Lower leg skin (tissue), 4 donors: Measurements from ENCODE around the gene TSSK6. TPM values are rescaled to one million over a fixed set of nuclear protein-coding genes. Genes with fewer than 3 reads are reported as not detected.

Experiments
- DNase-seq, 2 donors: peaks; one replicate each; pipeline ENCODE4 v3.0.0-alpha.2; 2019; ENCODE audit warnings: low spot score in 2 of 2
- H3K4me3 ChIP-seq: fragments of 200-600 bp; sonication (generic); 2 replicates; pipeline ENCODE4 v1.5.1; 2017; ENCODE audit warnings: mild to moderate bottlenecking, low read depth; ENCODE audit not compliant: poor library complexity, severe bottlenecking
- POLR2A ChIP-seq, 2 donors: fragments of 450-650 bp; IDR thresholded peaks; one replicate each; pipeline ENCODE4 v1.6.1; 2016 to 2017; ENCODE audit warnings: antibody characterized with exemption in 2 of 2, mild to moderate bottlenecking in 1 of 2, moderate library complexity in 1 of 2
- WGBS, 2 donors: methylation state at CpG; one replicate each; pipeline ENCODE4 v1.1.5; 2018; 5-methylcytosine and 5-hydroxymethylcytosine counted together
- intact Hi-C: fragments of 100-400 bp; cut with DNase I; formaldehyde crosslinking; loops from one replicate; pipeline ENCODE4 v1.15.0; 2023; ENCODE audit warnings: low total_unique reads
- total RNA-seq, 4 donors: library from RNA; depleted of rRNA; stranded (reverse); fragments of >200 nt; gene quantifications; one replicate each; pipeline ENCODE4 v1.1.0, GENCODE V29; 2016
- TF ChIP-seq, protein P1 (sequence below), 3 donors: fragments of 450-650 bp; IDR thresholded peaks; one replicate each; pipeline ENCODE4 v1.5.1; 2016; ENCODE audit warnings: antibody characterized with exemption in 3 of 3, mild to moderate bottlenecking in 3 of 3, moderate library complexity in 2 of 3

The TSSK6 gene
- total RNA-seq, 4 donors from 2014 or later, result 4.0 to 8.9 (median 6.7) TPM

DNA sequence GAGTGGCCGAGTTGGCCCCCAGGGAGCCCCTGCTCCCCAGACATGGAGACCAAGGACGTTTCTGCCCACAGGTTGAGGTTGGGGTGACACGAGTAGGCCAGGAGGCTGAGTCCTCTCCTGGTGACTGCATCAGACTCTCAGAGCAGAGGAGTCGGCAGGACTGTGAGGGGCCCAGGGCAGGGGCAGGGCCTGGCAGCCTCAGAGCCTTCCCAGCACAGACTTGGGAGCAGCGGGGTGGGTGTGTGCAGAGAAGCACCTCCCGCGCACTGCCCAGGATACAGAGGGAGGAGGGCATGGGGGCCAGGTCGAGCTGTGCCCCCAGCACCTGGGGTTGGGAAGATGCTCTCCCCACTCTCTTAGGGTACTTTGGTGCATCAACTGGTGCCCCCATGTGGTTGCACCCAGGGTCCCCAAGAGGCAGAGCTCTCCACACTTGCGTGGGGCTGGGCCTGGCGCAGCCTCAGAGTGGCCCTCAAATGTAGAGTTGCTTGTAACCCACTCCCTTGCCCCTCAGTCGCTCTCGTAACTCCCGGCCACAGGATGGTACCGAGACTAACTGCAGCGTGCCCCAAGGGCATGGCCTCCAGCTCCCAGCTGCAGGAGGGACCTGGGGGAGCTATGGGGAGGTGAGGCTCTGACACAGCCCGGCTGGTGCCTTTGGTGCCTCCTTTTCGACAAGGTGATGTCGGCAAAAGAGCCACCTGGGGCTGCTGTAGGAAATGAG, 15.9 kb downstream of the TSSK6 start:
- intact Hi-C loops, result no loop called here
- no peak for DNase-seq
- 83 to 91% methylated on average over 17 to 18 of the region's 18 CpGs for WGBS, 2 donors
- H3K4me3 ChIP-seq, result no peak overlapping the region
- TF ChIP-seq, protein P1, sequence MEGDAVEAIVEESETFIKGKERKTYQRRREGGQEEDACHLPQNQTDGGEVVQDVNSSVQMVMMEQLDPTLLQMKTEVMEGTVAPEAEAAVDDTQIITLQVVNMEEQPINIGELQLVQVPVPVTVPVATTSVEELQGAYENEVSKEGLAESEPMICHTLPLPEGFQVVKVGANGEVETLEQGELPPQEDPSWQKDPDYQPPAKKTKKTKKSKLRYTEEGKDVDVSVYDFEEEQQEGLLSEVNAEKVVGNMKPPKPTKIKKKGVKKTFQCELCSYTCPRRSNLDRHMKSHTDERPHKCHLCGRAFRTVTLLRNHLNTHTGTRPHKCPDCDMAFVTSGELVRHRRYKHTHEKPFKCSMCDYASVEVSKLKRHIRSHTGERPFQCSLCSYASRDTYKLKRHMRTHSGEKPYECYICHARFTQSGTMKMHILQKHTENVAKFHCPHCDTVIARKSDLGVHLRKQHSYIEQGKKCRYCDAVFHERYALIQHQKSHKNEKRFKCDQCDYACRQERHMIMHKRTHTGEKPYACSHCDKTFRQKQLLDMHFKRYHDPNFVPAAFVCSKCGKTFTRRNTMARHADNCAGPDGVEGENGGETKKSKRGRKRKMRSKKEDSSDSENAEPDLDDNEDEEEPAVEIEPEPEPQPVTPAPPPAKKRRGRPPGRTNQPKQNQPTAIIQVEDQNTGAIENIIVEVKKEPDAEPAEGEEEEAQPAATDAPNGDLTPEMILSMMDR (IDR thresholded peaks at IDR 0.05), result no peak
- no peak for TF ChIP-seq POLR2A (IDR thresholded peaks at IDR 0.05)

DNA sequence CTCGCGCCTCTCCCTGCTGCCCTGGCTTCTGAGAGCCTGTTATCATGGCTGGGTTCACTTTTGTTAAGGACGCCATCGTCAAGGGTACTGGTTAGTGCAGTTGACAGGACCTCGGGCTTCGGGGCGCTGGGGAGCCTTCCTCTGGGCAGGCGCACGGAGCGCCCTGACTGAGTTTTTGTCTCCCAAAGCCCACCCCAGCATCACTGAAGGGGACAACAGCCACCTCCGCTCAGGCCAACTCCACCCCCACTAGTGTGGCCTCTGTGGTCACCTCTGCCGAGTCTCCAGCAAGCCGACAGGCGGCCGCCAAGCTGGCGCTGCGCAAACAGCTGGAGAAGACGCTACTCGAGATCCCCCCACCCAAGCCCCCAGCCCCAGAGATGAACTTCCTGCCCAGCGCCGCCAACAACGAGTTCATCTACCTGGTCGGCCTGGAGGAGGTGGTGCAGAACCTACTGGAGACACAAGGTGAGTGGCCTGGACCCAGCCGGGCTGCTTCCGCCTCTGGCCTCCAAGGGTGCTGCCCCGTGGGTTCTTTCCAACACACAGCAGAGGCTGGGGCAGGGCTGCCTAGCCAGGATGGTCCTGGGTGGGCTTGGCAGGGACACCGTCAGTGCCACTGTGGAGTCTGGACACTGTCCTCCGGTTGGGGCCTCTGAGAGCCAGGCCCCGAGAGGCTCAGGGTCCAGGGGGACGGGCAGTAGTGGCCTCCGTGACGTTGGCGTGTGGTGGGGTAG, 16.9 kb downstream of the TSSK6 start:
- intact Hi-C loops, result no loop called here
- no peak for TF ChIP-seq POLR2A (IDR thresholded peaks at IDR 0.05)
- TF ChIP-seq, protein P1 (IDR thresholded peaks at IDR 0.05), result no peak
- no peak overlapping the region for H3K4me3 ChIP-seq
- 94 to 98% methylated on average over 18 to 33 of the region's 33 CpGs for WGBS, 2 donors
- no peak for DNase-seq

DNA sequence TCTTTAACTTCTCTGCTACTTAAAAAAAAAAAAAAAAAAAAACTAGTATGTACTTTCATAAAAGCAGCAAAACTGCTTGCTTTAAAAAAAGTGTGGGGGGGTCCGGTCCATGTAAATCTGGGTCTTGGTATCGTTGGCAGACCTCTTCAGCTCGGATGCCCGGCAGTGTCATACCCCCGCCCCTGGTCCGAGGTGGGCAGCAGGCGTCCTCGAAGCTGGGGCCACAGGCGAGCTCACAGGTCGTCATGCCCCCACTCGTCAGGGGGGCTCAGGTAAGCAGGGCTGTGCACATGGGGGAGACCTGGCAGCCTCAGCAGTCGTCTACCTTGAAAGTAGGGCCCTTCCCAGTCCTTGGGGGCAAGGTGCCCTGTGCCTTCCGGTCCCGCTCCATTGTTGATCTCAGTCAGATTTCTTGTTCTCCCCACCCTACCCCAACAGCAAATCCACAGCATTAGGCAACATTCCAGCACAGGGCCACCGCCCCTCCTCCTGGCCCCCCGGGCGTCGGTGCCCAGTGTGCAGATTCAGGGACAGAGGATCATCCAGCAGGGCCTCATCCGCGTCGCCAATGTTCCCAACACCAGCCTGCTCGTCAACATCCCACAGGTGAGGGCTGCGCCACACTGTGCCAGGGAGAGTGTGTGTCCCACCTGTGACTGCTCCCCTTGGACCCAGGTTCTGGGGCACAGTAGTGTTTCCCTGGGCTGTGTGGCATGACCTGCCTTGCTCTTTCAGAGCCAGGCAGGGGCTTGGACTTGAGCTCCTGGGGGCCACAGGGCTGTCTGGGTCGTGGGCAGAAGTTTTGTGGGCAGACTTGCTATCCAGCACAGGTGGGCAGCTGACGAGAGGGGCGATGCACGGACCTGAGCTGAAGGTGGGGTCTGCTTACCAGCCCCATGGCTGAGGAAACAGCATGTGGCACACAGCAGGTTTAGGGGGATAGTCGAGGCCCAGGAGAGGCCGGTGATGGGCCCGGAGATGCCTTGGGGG, 19.4 kb downstream of the TSSK6 start:
- no peak for DNase-seq
- 87 to 92% methylated on average over 30 of the region's 30 CpGs for WGBS, 2 donors
- no peak overlapping the region for H3K4me3 ChIP-seq
- intact Hi-C loops, result no loop called here
- TF ChIP-seq, protein P1 (IDR thresholded peaks at IDR 0.05), result no peak

DNA sequence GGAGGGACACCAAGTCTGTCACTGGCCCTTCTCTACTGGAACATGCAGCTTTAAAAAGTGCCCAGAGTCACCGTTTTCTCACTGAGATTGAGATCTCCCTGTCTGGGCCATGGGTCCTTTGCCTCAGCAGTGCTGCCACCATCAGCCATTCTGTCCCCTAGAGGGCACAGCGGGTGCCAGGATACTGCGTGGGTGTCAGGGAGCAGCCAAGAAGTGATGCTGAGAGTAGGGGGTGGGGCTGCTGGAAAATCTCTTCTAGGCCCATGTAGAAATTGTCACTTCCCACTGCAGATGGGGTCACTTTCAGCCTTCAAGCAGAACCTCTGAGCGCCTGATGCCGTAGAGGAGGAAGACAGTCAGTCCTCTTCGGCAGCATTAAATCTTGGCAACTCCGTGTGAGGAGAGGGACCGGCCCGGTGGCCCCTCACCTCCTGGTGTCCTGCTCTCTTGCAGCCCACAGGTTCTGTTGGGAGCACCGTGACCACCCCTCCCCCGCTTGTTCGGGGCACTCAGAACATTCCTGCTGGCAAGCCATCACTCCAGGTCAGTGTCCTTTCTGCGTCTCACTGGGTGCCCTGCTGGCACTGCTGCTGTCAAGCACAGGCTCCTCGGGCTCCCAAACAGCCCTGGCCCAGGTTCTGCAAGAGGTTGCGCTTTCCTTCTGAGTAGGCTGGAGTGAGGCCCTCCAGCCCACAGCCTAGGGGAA, 21.4 kb downstream of the TSSK6 start:
- DNase-seq, result no peak
- TF ChIP-seq, protein P1 (IDR thresholded peaks at IDR 0.05), result no peak
- no peak for TF ChIP-seq POLR2A (IDR thresholded peaks at IDR 0.05)
- intact Hi-C loops, result no loop called here
- H3K4me3 ChIP-seq, result no peak overlapping the region
- WGBS, 2 donors, result 81 to 87% methylated on average over 15 of the region's 15 CpGs

DNA sequence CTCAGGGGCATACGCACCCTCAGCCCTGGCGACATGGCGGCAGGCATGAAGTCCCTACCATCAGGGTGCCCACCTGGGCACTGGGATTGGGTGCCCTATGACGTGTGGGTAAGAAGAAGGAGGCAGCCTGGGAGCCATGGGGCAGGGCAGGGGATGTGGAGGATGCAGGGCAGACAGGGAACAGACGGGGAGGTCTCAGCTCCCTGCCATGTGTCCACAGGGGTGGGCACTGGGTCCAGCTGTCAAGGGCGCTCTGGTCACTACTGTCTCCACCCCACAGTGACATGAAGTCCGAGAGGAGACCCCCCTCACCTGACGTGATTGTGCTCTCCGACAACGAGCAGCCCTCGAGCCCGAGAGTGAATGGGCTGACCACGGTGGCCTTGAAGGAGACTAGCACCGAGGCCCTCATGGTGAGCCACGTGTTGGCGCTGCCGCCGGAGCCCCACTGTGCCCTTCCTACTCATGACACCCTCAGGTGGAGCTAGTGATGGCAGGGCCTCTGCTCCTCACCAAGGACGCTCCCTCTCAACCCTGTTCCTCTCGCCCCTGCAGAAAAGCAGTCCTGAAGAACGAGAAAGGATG, 23.2 kb downstream of the TSSK6 start:
- no peak for TF ChIP-seq POLR2A (IDR thresholded peaks at IDR 0.05)
- TF ChIP-seq, protein P1 (IDR thresholded peaks at IDR 0.05), result no peak
- 83 to 90% methylated on average over 19 to 21 of the region's 21 CpGs for WGBS, 2 donors
- intact Hi-C loops, result no loop called here

More for the DNA sequence above, 23.2 kb downstream of the TSSK6 start:
- no peak for DNase-seq
- no peak overlapping the region for H3K4me3 ChIP-seq
